Sigmoid colon (tissue), 7 donors: Measurements from ENCODE around the gene NXPH3. TPM values are rescaled to one million over a fixed set of nuclear protein-coding genes. Genes with fewer than 3 reads are reported as not detected.

Experiments
- DNase-seq: peaks from one replicate; pipeline ENCODE4 v3.0.0-alpha.2; 2019
- H3K27ac ChIP-seq, 4 donors: fragments of 200-600 bp; sonication (generic); one replicate each; pipeline ENCODE4 v1.5.1; 2016 to 2019; ENCODE audit warnings: mild to moderate bottlenecking in 1 of 4
- H3K27me3 ChIP-seq, 3 donors: fragments of 200-600 bp; sonication (generic); one replicate each; pipeline ENCODE4 v1.5.1; 2019; ENCODE audit warnings: mild to moderate bottlenecking in 1 of 3
- H3K36me3 ChIP-seq, 4 donors: fragments of 200-600 bp; sonication (generic); one replicate each; pipeline ENCODE4 v1.5.1; 2016 to 2019
- H3K4me1 ChIP-seq, 4 donors: fragments of 200-600 bp; sonication (generic); one replicate each; pipeline ENCODE4 v1.5.1; 2017 to 2019
- H3K4me3 ChIP-seq, 4 donors: fragments of 200-600 bp; sonication (generic); one replicate each; pipeline ENCODE4 v1.5.1; 2017 to 2019; ENCODE audit warnings: mild to moderate bottlenecking in 2 of 4, moderate library complexity in 1 of 4
- H3K9me3 ChIP-seq, 4 donors: fragments of 200-600 bp in 3 of 4; sonication (generic) in 3 of 4; one replicate each; pipeline versions ENCODE4 v1.5.1 to v1.6.1; 2013 to 2019
- CTCF ChIP-seq, 4 experiments: fragments of 450-650 bp in 3 of 4; fragments of 200-600 bp in 1 of 4; IDR thresholded peaks; one replicate each; pipeline ENCODE4 v1.5.1; 2016 to 2019; ENCODE audit warnings: antibody characterized with exemption in 4 of 4, mild to moderate bottlenecking in 3 of 4, moderate library complexity in 2 of 4
- EP300 ChIP-seq, 4 donors: sonication (generic); formaldehyde crosslinking; IDR thresholded peaks; one replicate each; pipeline ENCODE4 v1.6.1; 2017; ENCODE audit warnings: antibody characterized with exemption in 4 of 4
- POLR2A ChIP-seq, 2 donors: fragments of 450-650 bp; IDR thresholded peaks; one replicate each; pipeline ENCODE4 v1.6.1; 2016; ENCODE audit warnings: antibody characterized with exemption in 2 of 2, mild to moderate bottlenecking in 2 of 2, moderate library complexity in 2 of 2
- POLR2AphosphoS5 ChIP-seq, 4 donors: sonication (generic); formaldehyde crosslinking; IDR thresholded peaks; one replicate each; pipeline ENCODE4 v1.6.1; 2017; ENCODE audit warnings: antibody characterized with exemption in 4 of 4
- WGBS, 2 donors: extraction: QIAGEN DNeasy Blood & Tissue Kit; methylation state at CpG; one replicate each; pipeline ENCODE4 v1.1.7; 2013; 5-methylcytosine and 5-hydroxymethylcytosine counted together
- intact Hi-C: fragments of 100-400 bp; cut with DNase I; formaldehyde crosslinking; loops from one replicate; pipeline ENCODE4 v1.15.1; 2023
- polyA plus RNA-seq, 3 donors: library from polyadenylated mRNA; stranded (reverse); fragments of 200-250 nt; gene quantifications; one replicate each; pipeline ENCODE4 v1.2.3, GENCODE V29; 2013
- total RNA-seq, 4 donors: library from RNA; depleted of rRNA; stranded (reverse); fragments of >200 nt; gene quantifications; one replicate each; pipeline ENCODE4 v1.1.0, GENCODE V29; 2016
- donor health status: healthy with polysubstance abuse.
- donor health status: Bipolar disorder and iron deficiency.
- donor health status: healthy.

Gene NXPH3
- total and polyA plus RNA-seq, 7 donors, result 0.23 to 32.6 (median 20.2) TPM

DNA sequence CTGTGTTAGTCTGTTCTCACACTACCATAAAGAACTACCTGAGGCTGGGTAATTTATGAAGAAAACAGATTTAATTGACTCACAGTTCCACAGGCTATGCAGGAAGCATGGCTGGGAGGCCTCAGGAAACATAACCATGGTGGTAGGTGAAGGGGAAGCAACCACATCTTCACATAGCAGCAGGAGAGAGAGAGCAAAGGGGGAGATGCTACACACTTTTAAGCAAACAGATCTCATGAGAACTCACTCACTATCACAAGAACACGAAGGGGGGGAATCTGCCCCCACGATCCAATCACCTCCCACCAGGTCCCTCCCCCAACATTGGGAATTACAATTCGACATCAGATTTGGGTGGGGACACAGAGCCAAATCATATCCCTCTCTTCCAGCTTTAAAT is 31.8 kb upstream of the NXPH3 start:
- TF ChIP-seq EP300 (IDR thresholded peaks at IDR 0.05), result no peak
- no peak for TF ChIP-seq POLR2AphosphoS5 (IDR thresholded peaks at IDR 0.05)
- TF ChIP-seq POLR2A (IDR thresholded peaks at IDR 0.05), result no peak
- TF ChIP-seq CTCF (IDR thresholded peaks at IDR 0.05), result no peak
- Histone ChIP-seq H3K9me3 (peaks cover 0 to 6% (median 0%) of the 10 kb centered on the region in 4 donors), H3K27me3 (no peaks in the 10 kb centered on the region), H3K36me3 (no peaks in the 10 kb centered on the region), H3K4me1 (peaks cover 0 to 6% (median 0%) of the 10 kb centered on the region in 4 donors), H3K4me3 (no peak overlapping the region), H3K27ac (no peak overlapping the region)
- intact Hi-C loops, result no loop called here
- WGBS, 2 donors, result 72 to 84% methylated on average over 3 of the region's 3 CpGs
- DNase-seq, result no peak

DNA sequence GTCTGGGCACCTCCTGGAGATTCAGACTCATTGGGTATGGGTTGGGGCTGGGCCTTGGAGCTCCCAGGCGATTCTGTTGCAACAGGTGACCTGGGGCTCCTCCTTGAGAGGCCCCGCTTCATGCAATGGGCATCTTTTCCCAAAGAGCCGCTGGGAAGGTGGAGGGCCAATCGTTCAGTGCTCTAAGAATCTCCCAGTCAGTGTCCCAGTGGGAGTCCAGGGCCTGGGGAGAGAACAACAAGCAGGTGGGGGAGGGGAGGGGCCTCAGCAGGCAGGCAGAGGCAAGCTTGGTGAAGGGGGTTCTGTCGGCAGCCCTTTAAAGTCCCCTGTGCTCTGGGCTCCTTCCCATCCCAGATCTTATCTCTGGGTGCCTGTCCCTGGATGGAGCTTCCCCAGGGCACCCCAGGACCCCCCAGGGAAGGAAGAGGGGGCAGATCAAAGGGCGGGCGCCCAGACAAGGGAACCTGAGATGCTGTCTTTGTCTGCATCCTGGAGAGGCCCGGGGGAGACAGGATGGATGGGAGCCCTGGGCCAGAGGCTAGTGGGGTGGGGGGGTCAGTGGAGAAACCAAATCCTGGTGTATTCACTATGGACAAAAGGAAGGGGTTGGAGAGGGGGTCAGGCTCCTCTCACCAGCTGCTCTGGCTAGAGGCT is 30.5 kb upstream of the NXPH3 start:
- Histone ChIP-seq H3K36me3 (no peaks in the 10 kb centered on the region), H3K9me3 (peaks cover 0 to 6% (median 0%) of the 10 kb centered on the region in 4 donors), H3K4me3 (no peak overlapping the region), H3K27ac (no peak overlapping the region), H3K27me3 (no peaks in the 10 kb centered on the region), H3K4me1 (peaks cover 0 to 6% (median 0%) of the 10 kb centered on the region in 4 donors)
- no peak for DNase-seq
- TF ChIP-seq EP300 (IDR thresholded peaks at IDR 0.05), result no peak
- TF ChIP-seq CTCF (IDR thresholded peaks at IDR 0.05), result no peak
- intact Hi-C loops, result no loop called here
- WGBS, 2 donors, result 80% methylated on average over 8 of the region's 8 CpGs

- H3K9me3 ChIP-seq, result peaks cover 0 to 3% (median 0%) of the 10 kb centered on the region in 4 donors
- TF ChIP-seq POLR2AphosphoS5 (IDR thresholded peaks at IDR 0.05), result no peak
- no peak for TF ChIP-seq CTCF (IDR thresholded peaks at IDR 0.05)
- no peak for TF ChIP-seq POLR2A (IDR thresholded peaks at IDR 0.05)
- no peak for TF ChIP-seq EP300 (IDR thresholded peaks at IDR 0.05)
- 81 to 84% methylated on average over 15 of the region's 15 CpGs for WGBS, 2 donors
- peaks cover 0 to 6% (median 0%) of the 10 kb centered on the region in 4 donors for H3K4me1 ChIP-seq
- H3K27me3 ChIP-seq, result no peaks in the 10 kb centered on the region
- no peaks in the 10 kb centered on the region for H3K36me3 ChIP-seq
- no peak overlapping the region for H3K4me3 ChIP-seq
- no peak overlapping the region for H3K27ac ChIP-seq
- no peak for DNase-seq
- intact Hi-C loops, result loop anchor here (2.0 kb wide), 1 partner anchor 111 kb away; no protein-coding TSS in a partner anchor
Measured at GRCh38 chr17:49545806-49546545, 29.7 kb upstream of the NXPH3 start.

- 84 to 90% methylated on average over 18 of the region's 18 CpGs for WGBS, 2 donors
- no peaks in the 10 kb centered on the region for H3K36me3 ChIP-seq
- no peak overlapping the region for H3K27ac ChIP-seq
- no peaks in the 10 kb centered on the region for H3K27me3 ChIP-seq
- DNase-seq, result no peak
- TF ChIP-seq POLR2A (IDR thresholded peaks at IDR 0.05) (no peak), EP300 (IDR thresholded peaks at IDR 0.05) (no peak), POLR2AphosphoS5 (IDR thresholded peaks at IDR 0.05) (no peak), CTCF (IDR thresholded peaks at IDR 0.05) (no peak)
- no peaks in the 10 kb centered on the region for H3K9me3 ChIP-seq
- intact Hi-C loops, result loop anchor here (2.0 kb wide), 1 partner anchor 112 kb away; no protein-coding TSS in a partner anchor
- H3K4me1 ChIP-seq, result peaks cover 0 to 6% (median 0%) of the 10 kb centered on the region in 4 donors
- H3K4me3 ChIP-seq, result no peak overlapping the region
Measured at GRCh38 chr17:49546546-49547535, 28.8 kb upstream of the NXPH3 start.
